Measurements from ENCODE around the gene MYEOV.

MYEOV gene

GRCh38 chr11:69306821-69307220, 12.9 kb downstream of the MYEOV start:
- Histone ChIP-seq H3K4me3 (ENCODE audit: insufficient read depth, low read length, poor library complexity, severe bottlenecking) (no peak overlapping the region), H3K9me3 (ENCODE audit: insufficient read depth, low read length) (no peaks in the 10 kb centered on the region), H3K9me2 (replicated peaks; ENCODE audit: insufficient read depth, low read length) (no peaks in the 10 kb centered on the region), H3K27me3 (ENCODE audit: low read length) (no peaks in the 10 kb centered on the region), H3K9ac (ENCODE audit: low read length) (no peak overlapping the region), H3K4me2 (ENCODE audit: low read depth, low read length, poor library complexity, severe bottlenecking) (no peak overlapping the region), H4K20me1 (ENCODE audit: low read depth, low read length) (no peaks in the 10 kb centered on the region), H3K79me2 (ENCODE audit: insufficient read depth, low read length) (no peaks in the 10 kb centered on the region), H2AFZ (ENCODE audit: low read depth, low read length, severe bottlenecking) (no peak overlapping the region), H3K27ac (ENCODE audit: low read depth, low read length) (no peak overlapping the region), H3F3A (ENCODE audit: insufficient read depth) (no peaks in the 10 kb centered on the region), H3K36me3 (ENCODE audit: low read length) (no peaks in the 10 kb centered on the region)
- TF ChIP-seq, protein P1, sequence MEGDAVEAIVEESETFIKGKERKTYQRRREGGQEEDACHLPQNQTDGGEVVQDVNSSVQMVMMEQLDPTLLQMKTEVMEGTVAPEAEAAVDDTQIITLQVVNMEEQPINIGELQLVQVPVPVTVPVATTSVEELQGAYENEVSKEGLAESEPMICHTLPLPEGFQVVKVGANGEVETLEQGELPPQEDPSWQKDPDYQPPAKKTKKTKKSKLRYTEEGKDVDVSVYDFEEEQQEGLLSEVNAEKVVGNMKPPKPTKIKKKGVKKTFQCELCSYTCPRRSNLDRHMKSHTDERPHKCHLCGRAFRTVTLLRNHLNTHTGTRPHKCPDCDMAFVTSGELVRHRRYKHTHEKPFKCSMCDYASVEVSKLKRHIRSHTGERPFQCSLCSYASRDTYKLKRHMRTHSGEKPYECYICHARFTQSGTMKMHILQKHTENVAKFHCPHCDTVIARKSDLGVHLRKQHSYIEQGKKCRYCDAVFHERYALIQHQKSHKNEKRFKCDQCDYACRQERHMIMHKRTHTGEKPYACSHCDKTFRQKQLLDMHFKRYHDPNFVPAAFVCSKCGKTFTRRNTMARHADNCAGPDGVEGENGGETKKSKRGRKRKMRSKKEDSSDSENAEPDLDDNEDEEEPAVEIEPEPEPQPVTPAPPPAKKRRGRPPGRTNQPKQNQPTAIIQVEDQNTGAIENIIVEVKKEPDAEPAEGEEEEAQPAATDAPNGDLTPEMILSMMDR (IDR thresholded peaks at IDR 0.05; ENCODE audit: insufficient read depth, low read length, poor library complexity, severe bottlenecking), result no peak

GRCh38 chr11:69307421-69307820, 13.5 kb downstream of the MYEOV start:
- Histone ChIP-seq H4K20me1 (ENCODE audit: low read depth, low read length) (no peaks in the 10 kb centered on the region), H3F3A (ENCODE audit: insufficient read depth) (no peaks in the 10 kb centered on the region)

DNA sequence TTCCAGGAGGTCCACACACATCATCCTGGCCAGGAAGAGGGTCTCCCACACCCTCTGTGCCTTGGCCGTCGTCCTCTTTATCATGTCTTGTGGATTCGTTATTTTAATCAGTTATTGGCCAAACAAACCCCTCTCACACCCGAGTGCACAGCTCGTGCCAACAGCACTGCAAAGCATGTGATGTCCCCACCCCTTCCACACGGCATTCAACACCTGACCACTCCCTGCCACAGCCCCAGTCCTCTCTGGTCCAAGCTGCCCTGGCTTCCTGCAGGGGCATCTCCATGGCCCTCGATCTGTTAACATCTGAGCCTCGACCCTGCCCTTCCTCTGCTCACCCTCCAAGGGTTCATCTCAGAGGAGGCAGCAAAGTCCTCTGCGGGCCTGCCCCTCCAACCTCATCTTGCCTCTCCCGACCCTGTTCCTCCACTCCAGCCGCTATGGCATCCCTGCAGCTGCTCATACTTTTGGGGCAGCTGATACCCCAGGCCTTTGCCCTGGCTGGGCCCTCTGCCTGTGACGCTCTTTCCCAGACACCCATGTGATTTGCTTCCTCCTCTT, 14.0 kb downstream of the MYEOV start:
- Histone ChIP-seq H3K27ac (ENCODE audit: low read depth, low read length) (no peak overlapping the region), H3F3A (ENCODE audit: insufficient read depth) (no peaks in the 10 kb centered on the region), H3K9me3 (ENCODE audit: insufficient read depth, low read length) (no peaks in the 10 kb centered on the region), H3K79me2 (ENCODE audit: insufficient read depth, low read length) (no peaks in the 10 kb centered on the region), H3K36me3 (ENCODE audit: low read length) (no peaks in the 10 kb centered on the region), H3K4me3 (ENCODE audit: insufficient read depth, low read length, poor library complexity, severe bottlenecking) (no peak overlapping the region), H3K9ac (ENCODE audit: low read length) (no peak overlapping the region), H2AFZ (ENCODE audit: low read depth, low read length, severe bottlenecking) (no peak overlapping the region), H3K9me2 (replicated peaks; ENCODE audit: insufficient read depth, low read length) (no peaks in the 10 kb centered on the region), H4K20me1 (ENCODE audit: low read depth, low read length) (no peaks in the 10 kb centered on the region), H3K4me2 (ENCODE audit: low read depth, low read length, poor library complexity, severe bottlenecking) (no peak overlapping the region), H3K27me3 (ENCODE audit: low read length) (no peaks in the 10 kb centered on the region)
- TF ChIP-seq EZH2phosphoT487 (conservative IDR thresholded peaks at IDR 0.05; ENCODE audit: low read length), result no peak
- TF ChIP-seq, protein P1 (IDR thresholded peaks at IDR 0.05; ENCODE audit: insufficient read depth, low read length, poor library complexity, severe bottlenecking), result no peak

More at GRCh38 chr11:69307421-69307820, 13.5 kb downstream of the MYEOV start:
- Histone ChIP-seq H3K79me2 (ENCODE audit: insufficient read depth, low read length) (no peaks in the 10 kb centered on the region), H3K9me2 (replicated peaks; ENCODE audit: insufficient read depth, low read length) (no peaks in the 10 kb centered on the region), H3K9ac (ENCODE audit: low read length) (no peak overlapping the region), H2AFZ (ENCODE audit: low read depth, low read length, severe bottlenecking) (no peak overlapping the region), H3K27me3 (ENCODE audit: low read length) (no peaks in the 10 kb centered on the region), H3K36me3 (ENCODE audit: low read length) (no peaks in the 10 kb centered on the region), H3K27ac (ENCODE audit: low read depth, low read length) (no peak overlapping the region), H3K4me2 (ENCODE audit: low read depth, low read length, poor library complexity, severe bottlenecking) (no peak overlapping the region), H3K4me3 (ENCODE audit: insufficient read depth, low read length, poor library complexity, severe bottlenecking) (no peak overlapping the region), H3K9me3 (ENCODE audit: insufficient read depth, low read length) (no peaks in the 10 kb centered on the region)
- no peak for TF ChIP-seq EZH2phosphoT487 (conservative IDR thresholded peaks at IDR 0.05; ENCODE audit: low read length)
- TF ChIP-seq, protein P1 (IDR thresholded peaks at IDR 0.05; ENCODE audit: insufficient read depth, low read length, poor library complexity, severe bottlenecking), result no peak
